HG03108 (cell line): ENCODE measurements around the gene CLEC11A.
"Not testable (repeated sequence)": the region's sequence is repeated elsewhere in the genome, so short reads cannot be mapped to it uniquely, and the experiment has no call there.

Source experiments
- ATAC-seq: cut with Tn5 transposase; IDR thresholded peaks from one replicate; pipeline ENCODE4 v1.9.1; 2021; ENCODE audit warnings: moderate library complexity; ENCODE audit not compliant: unreplicated experiment

Gene CLEC11A

GRCh38 chr19:50721441-50722137 is 1.6 kb upstream of the CLEC11A start:
- no peak for ATAC-seq

GRCh38 chr19:50722201-50723013 is 757 bp upstream of the CLEC11A start:
- no peak for ATAC-seq

- no peak for ATAC-seq
These were observed 764 bp downstream of the CLEC11A start for GRCh38 chr19:50723735-50724521.

GRCh38 chr19:50724522-50725217 is 1.5 kb downstream of the CLEC11A start:
- ATAC-seq = peak; percentile 65

- ATAC-seq = no peak
These were observed 2.2 kb downstream of the CLEC11A start for GRCh38 chr19:50725218-50725910.

GRCh38 chr19:50725911-50726230 is 2.7 kb downstream of the CLEC11A start:
- no peak for ATAC-seq

- no peak for ATAC-seq
These were observed 5.0 kb downstream of the CLEC11A start for GRCh38 chr19:50728084-50728737.

GRCh38 chr19:50729894-50730293 is 6.7 kb downstream of the CLEC11A start:
- no peak for ATAC-seq

GRCh38 chr19:50735869-50736268 is 12.7 kb downstream of the CLEC11A start:
- no peak for ATAC-seq

GRCh38 chr19:50736338-50736737 is 13.2 kb downstream of the CLEC11A start:
- no peak for ATAC-seq

- ATAC-seq = no peak
These were observed 16.2 kb downstream of the CLEC11A start for GRCh38 chr19:50739132-50739913.

GRCh38 chr19:50739914-50740426 is 16.8 kb downstream of the CLEC11A start:
- no peak for ATAC-seq

- ATAC-seq = no peak
These were observed 18.2 kb downstream of the CLEC11A start for GRCh38 chr19:50741179-50741933.

- ATAC-seq = no peak
These were observed 20.4 kb downstream of the CLEC11A start for GRCh38 chr19:50743537-50743936.

GRCh38 chr19:50745221-50745620 is 22.1 kb downstream of the CLEC11A start:
- ATAC-seq = no peak

- ATAC-seq = not testable (repeated sequence)
These were observed 24.0 kb downstream of the CLEC11A start for GRCh38 chr19:50747141-50747540.

- ATAC-seq = no peak
These were observed 26.3 kb downstream of the CLEC11A start for GRCh38 chr19:50749490-50749889.

- ATAC-seq = no peak
These were observed 26.8 kb downstream of the CLEC11A start for GRCh38 chr19:50750010-50750409.
